AML-193 (cell line): Measurements from ENCODE around the gene ZNF609.
A peak's percentile ranks its signal among the peaks of the same experiment; 100 is the strongest.

Source experiments
- DNase-seq, 2 experiments: peaks; one replicate each; lab custom pipeline; 2025; lab: John Stamatoyannopoulos, UW

The ZNF609 gene

GRCh38 chr15:64460206-64460723 is at the start of gene ZNF609:
Gene ZNF609 (plus strand): TSS chr15:64460578. CDS start chr15:64499420, 38,842 bp downstream.
- peak; percentile 67 to 71 for DNase-seq

- no peak for DNase-seq
Observed at GRCh38 chr15:64412216-64412615, 48.2 kb upstream of the ZNF609 start.

- no peak for DNase-seq
Observed at GRCh38 chr15:64422697-64423096, 37.7 kb upstream of the ZNF609 start.

- no peak for DNase-seq
Observed at GRCh38 chr15:64423970-64424369, 36.4 kb upstream of the ZNF609 start.

- DNase-seq: no peak
Observed at GRCh38 chr15:64425221-64425620, 35.2 kb upstream of the ZNF609 start.

- DNase-seq: peak; percentile 30 to 31
Observed at GRCh38 chr15:64426845-64427465, 33.4 kb upstream of the ZNF609 start.

GRCh38 chr15:64429448-64429847 is 30.9 kb upstream of the ZNF609 start:
- peak in 1 of 2 experiments; percentile 19 for DNase-seq

GRCh38 chr15:64430000-64430735 is 30.2 kb upstream of the ZNF609 start:
- DNase-seq: peak; percentile 90 to 91

GRCh38 chr15:64437982-64438381 is 22.4 kb upstream of the ZNF609 start:
- DNase-seq: no peak

GRCh38 chr15:64438653-64439447 is 21.5 kb upstream of the ZNF609 start:
- DNase-seq: no peak

- no peak for DNase-seq
Observed at GRCh38 chr15:64441852-64442251, 18.5 kb upstream of the ZNF609 start.

GRCh38 chr15:64443016-64443415 is 17.4 kb upstream of the ZNF609 start:
- no peak for DNase-seq

GRCh38 chr15:64443747-64444621 is 16.4 kb upstream of the ZNF609 start:
- peak in 1 of 2 experiments; percentile 32 for DNase-seq

- DNase-seq: no peak
Observed at GRCh38 chr15:64444836-64445235, 15.5 kb upstream of the ZNF609 start.

GRCh38 chr15:64447536-64448315 is 12.7 kb upstream of the ZNF609 start:
- DNase-seq: peak; percentile 26 to 55

GRCh38 chr15:64452988-64453688 is 7.2 kb upstream of the ZNF609 start:
- DNase-seq: no peak

- no peak for DNase-seq
Observed at GRCh38 chr15:64453689-64454037, 6.7 kb upstream of the ZNF609 start.

- DNase-seq: no peak
Observed at GRCh38 chr15:64454282-64454681, 6.1 kb upstream of the ZNF609 start.

GRCh38 chr15:64455961-64456371 is 4.4 kb upstream of the ZNF609 start:
- peak; percentile 80 to 89 for DNase-seq

- peak in 1 of 2 experiments; percentile 21 for DNase-seq
Observed at GRCh38 chr15:64456634-64457108, 3.7 kb upstream of the ZNF609 start.
